H1 (cell line): Measurements from ENCODE around the gene MEA1. TPM values are rescaled to one million over a fixed set of nuclear protein-coding genes. Genes with fewer than 3 reads are reported as not detected.

Source experiments
- HDAC6 ChIP-seq: IDR thresholded peaks from one replicate; pipeline ENCODE4 v1.7.1; 2012; ENCODE audit warnings: low read depth, mild to moderate bottlenecking, inconsistent platforms, low read length, moderate library complexity
- JUN ChIP-seq: IDR thresholded peaks from 2 replicates; pipeline ENCODE4 v1.6.1; 2011; ENCODE audit warnings: low read depth, mild to moderate bottlenecking, improper control_type of control experiment, low read length
- MAFK ChIP-seq: IDR thresholded peaks from 2 replicates; pipeline ENCODE4 v1.6.1; 2012; ENCODE audit warnings: low read depth, mild to moderate bottlenecking, improper control_type of control experiment, low read length
- MAX ChIP-seq: IDR thresholded peaks from 2 replicates; pipeline ENCODE4 v1.6.1; 2012; ENCODE audit warnings: inconsistent platforms
- SRF ChIP-seq: IDR thresholded peaks from 2 replicates; pipeline ENCODE4 v1.6.1; 2011; ENCODE audit warnings: mild to moderate bottlenecking, low read depth, low read length, moderate library complexity
- YY1 ChIP-seq: IDR thresholded peaks from 2 replicates; pipeline ENCODE4 v1.6.1; 2011; ENCODE audit warnings: low read depth, mild to moderate bottlenecking, low read length
- polyA plus RNA-seq, 7 experiments: library from polyadenylated mRNA; depleted of rRNA in 3 of 7; stranded (reverse) in 5 of 7; unstranded in 2 of 7; fragments of >200 nt in 5 of 7; fragments of 200-250 nt in 2 of 7; gene quantifications; 1 replicate in 5 of 7; 2 replicates in 1 of 7; 4 replicates in 1 of 7; pipeline versions ENCODE4 v1.2.1 to v1.2.3, GENCODE V29; 2011 to 2013; ENCODE audit warnings: missing spikeins in 2 of 7, mixed read lengths in 2 of 7
- total RNA-seq: library from RNA; stranded (reverse); fragmentation: NEBNext Ultra II Directional; extraction: Animal tissue kit (Norgen Biotek cat#: 25700); gene quantifications from 2 replicates; pipeline ENCODE4 v1.2.1, GENCODE V29; 2021

The MEA1 gene
- total and polyA plus RNA-seq, 2 of the 8 experiments (the other 6 are each of a cell fraction or from before 2014, with no cell fraction given) = 94.2 to 96.4 TPM

- TF ChIP-seq HDAC6 (no peak), MAX (no peak), SRF (no peak), JUN (no peak), YY1 (no peak), MAFK (no peak)
Measured at GRCh38 chr6:43062818-43063217, 49.1 kb upstream of the MEA1 start (continued).
